K562 (cell line): Measurements from ENCODE around the gene AKT1S1. TPM values are rescaled to one million over a fixed set of nuclear protein-coding genes. Genes with fewer than 3 reads are reported as not detected.
A peak's percentile ranks its signal among the peaks of the same experiment; 100 is the strongest.

Experiments used
- ATAC-seq: fragments of 200-7000 bp; cut with Tn5 transposase; 3 replicates; pipeline ENCODE4 v1.9.1; 2020; ENCODE audit warnings: moderate library complexity
- BruUV-seq: library from RNA; stranded (reverse); fragments of 400-500 nt; replicated peaks from 2 replicates; lab custom pipeline; 2021; lab: Mats Ljungman, UMichigan
- CTCF ChIA-PET: fragments of 300-600 bp; formaldehyde crosslinking; extraction: SDS; loops from one replicate; lab custom pipeline; 2021; ENCODE audit warnings: low intra/inter-chr PET ratio; lab: Yijun Ruan, JAX
- POLR2A ChIA-PET: fragments of 300-600, 350-650 bp; sonication (Branson Sonifier 250); formaldehyde crosslinking; extraction: SDS; loops from one replicate; lab custom pipeline; 2021; ENCODE audit warnings: antibody characterized with exemption, inconsistent platforms; lab: Yijun Ruan, JAX
- DNase-seq, 4 experiments: peaks; one replicate each; pipeline versions ENCODE4 v3.0.0 to v3.0.0-alpha.2; 2011 to 2018; ENCODE audit warnings: low spot score in 3 of 4, mixed read lengths in 3 of 4; ENCODE audit errors: extremely low read depth in 1 of 4
- FAIRE-seq: peaks from 2 replicates; lab custom pipeline; 2011; peaks lifted over from hg19 to GRCh38; lab: Jason Lieb, UNC
- H2AFZ ChIP-seq: 2 replicates; pipeline ENCODE4 v1.6.0; 2011; ENCODE audit warnings: low read depth, low read length, control low read depth, inconsistent platforms
- H3K27ac ChIP-seq: fragments of 200-600 bp; 3 replicates; pipeline ENCODE4 v1.8.0; 2011; ENCODE audit warnings: low read depth, mild to moderate bottlenecking, control low read depth, inconsistent platforms, low read length, moderate library complexity, mixed read lengths; ENCODE audit errors: extremely low read depth
- H3K27me3 ChIP-seq, 2 experiments: fragments of 300-600 bp in 1 of 2; 2 replicates in 1 of 2; 3 replicates in 1 of 2; pipeline versions ENCODE4 v1.6.0 to v1.8.0; 2011; ENCODE audit warnings: inconsistent platforms in 2 of 2, low read length in 2 of 2, mild to moderate bottlenecking in 1 of 2, mixed read lengths in 1 of 2, moderate library complexity in 1 of 2; ENCODE audit not compliant: control insufficient read depth in 2 of 2, insufficient read depth in 2 of 2
- H3K36me3 ChIP-seq: fragments of 300-600 bp; 3 replicates; pipeline ENCODE4 v1.8.0; 2011; ENCODE audit warnings: mild to moderate bottlenecking, low read length, inconsistent platforms; ENCODE audit not compliant: control insufficient read depth, insufficient read depth
- H3K4me1 ChIP-seq, 2 experiments: fragments of 200-600 bp in 1 of 2; replicated peaks in 1 of 2; 2 replicates in 1 of 2; 3 replicates in 1 of 2; pipeline versions ENCODE4 v1.5.1 to v1.8.0; 2011; ENCODE audit warnings: inconsistent platforms in 2 of 2, low read length in 2 of 2, mild to moderate bottlenecking in 1 of 2, mixed read lengths in 1 of 2, moderate library complexity in 1 of 2; ENCODE audit not compliant: control insufficient read depth in 2 of 2, insufficient read depth in 2 of 2
- H3K4me2 ChIP-seq: 2 replicates; pipeline ENCODE4 v1.6.1; 2011; ENCODE audit warnings: low read length, control low read depth, inconsistent platforms, mixed read lengths; ENCODE audit not compliant: insufficient read depth
- H3K4me3 ChIP-seq: fragments of 200-600 bp; sonication (generic), shearing (Covaris generic); 2 replicates; pipeline ENCODE4 v1.5.1; 2016; ENCODE audit warnings: control low read depth, inconsistent platforms
- H3K79me2 ChIP-seq: fragments of 200-600 bp; 3 replicates; pipeline ENCODE4 v1.8.0; 2011; ENCODE audit warnings: low read length, inconsistent platforms; ENCODE audit not compliant: control insufficient read depth, insufficient read depth
- H3K9ac ChIP-seq, 2 experiments: 2 replicates each; pipeline versions ENCODE4 v1.6.0 to v1.6.1; 2011; ENCODE audit warnings: low read depth in 2 of 2, low read length in 2 of 2, control low read depth in 1 of 2, inconsistent platforms in 1 of 2, mild to moderate bottlenecking in 1 of 2, mixed read lengths in 1 of 2; ENCODE audit not compliant: insufficient read depth in 1 of 2
- H3K9me1 ChIP-seq: one replicate; pipeline ENCODE4 v1.6.0; 2011; ENCODE audit warnings: inconsistent platforms, mild to moderate bottlenecking, low read length, moderate library complexity; ENCODE audit not compliant: control insufficient read depth, insufficient read depth
- H3K9me3 ChIP-seq: replicated peaks from 2 replicates; pipeline ENCODE4 v1.5.1; 2011; ENCODE audit warnings: low read depth, low read length, inconsistent platforms; ENCODE audit not compliant: control insufficient read depth, insufficient read depth
- H4K20me1 ChIP-seq: replicated peaks from 2 replicates; pipeline ENCODE4 v1.6.1; 2011; ENCODE audit warnings: low read length, inconsistent platforms, mixed read lengths; ENCODE audit not compliant: control insufficient read depth, insufficient read depth
- CHCHD3 ChIP-seq: fragments of 250-450 bp; sonication (Bioruptor Pico); IDR thresholded peaks from 2 replicates; pipeline ENCODE4 v2.1.2; 2022; ENCODE audit warnings: mild to moderate bottlenecking
- DMBX1 ChIP-seq: fragments of 250-450 bp; sonication (Bioruptor Pico); IDR thresholded peaks from 2 replicates; pipeline ENCODE4 v1.8.0; 2022; ENCODE audit warnings: inconsistent platforms, mild to moderate bottlenecking, moderate library complexity, borderline replicate concordance
- GABPA ChIP-seq: fragments of 200-800 bp; sonication (Bioruptor generic); conservative IDR thresholded peaks from 2 replicates; pipeline ENCODE4 v1.6.1; 2016; ENCODE audit warnings: low read depth, missing genetic modification characterization, missing compliant biosample characterization
- JUN ChIP-seq, 2 experiments: sonication (generic) in 1 of 2; formaldehyde crosslinking in 1 of 2; IDR thresholded peaks; 2 replicates each; pipeline versions ENCODE4 v1.6.1 to v1.8.0; 2012 to 2022; ENCODE audit warnings: borderline replicate concordance in 2 of 2, mild to moderate bottlenecking in 2 of 2, improper control_type of control experiment in 1 of 2, low read depth in 1 of 2, low read length in 1 of 2, missing genetic modification reagents in 1 of 2
- MEF2A ChIP-seq: IDR thresholded peaks from 2 replicates; pipeline ENCODE4 v1.6.1; 2011; ENCODE audit warnings: low read depth, mild to moderate bottlenecking, low read length, moderate library complexity; ENCODE audit not compliant: control insufficient read depth
- MTA1 ChIP-seq: fragments of 450-650 bp; IDR thresholded peaks from 2 replicates; pipeline ENCODE4 v1.6.1; 2017; ENCODE audit warnings: borderline replicate concordance
- MYNN ChIP-seq, 2 experiments: sonication (generic); formaldehyde crosslinking in 1 of 2; IDR thresholded peaks; 2 replicates each; pipeline versions ENCODE4 v1.5.0 to v1.6.1; 2016 to 2020; ENCODE audit warnings: antibody characterized with exemption in 1 of 2, missing genetic modification reagents in 1 of 2
- PCBP1 ChIP-seq: fragments of 200-400 bp; formaldehyde crosslinking; IDR thresholded peaks from 2 replicates; pipeline ENCODE4 v1.6.1; 2018; ENCODE audit warnings: mild to moderate bottlenecking, low read depth, low read length; ENCODE audit not compliant: poor library complexity, severe bottlenecking
- POLR2A ChIP-seq: fragments of 450-650 bp; conservative IDR thresholded peaks from 2 replicates; pipeline ENCODE4 v1.6.1; 2016
- RBM22 ChIP-seq: fragments of 200-400 bp; formaldehyde crosslinking; IDR thresholded peaks from 2 replicates; pipeline ENCODE4 v1.6.1; 2018; ENCODE audit warnings: low read length, low read depth; ENCODE audit not compliant: poor library complexity, severe bottlenecking
- RFX7 ChIP-seq: fragments of 250-450 bp; sonication (Bioruptor Pico); IDR thresholded peaks from 2 replicates; pipeline ENCODE4 v1.5.1; 2021; ENCODE audit warnings: mild to moderate bottlenecking
- SRF ChIP-seq, 2 experiments: fragments of 250-450, 450-650 bp in 1 of 2; sonication (Bioruptor Pico) in 1 of 2; sonication (generic) in 1 of 2; formaldehyde crosslinking; IDR thresholded peaks; 2 replicates each; pipeline versions ENCODE4 v1.5.0 to v1.5.1; 2020 to 2022; ENCODE audit warnings: mild to moderate bottlenecking in 1 of 2, missing genetic modification reagents in 1 of 2
- STAT5B ChIP-seq: fragments of 250-450 bp; sonication (Bioruptor Pico); IDR thresholded peaks from 2 replicates; pipeline ENCODE4 v1.8.0; 2021; ENCODE audit warnings: mild to moderate bottlenecking, inconsistent platforms
- SUPT5H ChIP-seq: fragments of 450-650 bp; IDR thresholded peaks from 2 replicates; pipeline ENCODE4 v1.6.1; 2016
- ZFP36 ChIP-seq: fragments of 150-350 bp; IDR thresholded peaks from 2 replicates; pipeline ENCODE4 v1.6.1; 2018; ENCODE audit warnings: low read length, low read depth; ENCODE audit not compliant: partially characterized antibody
- ZNF740 ChIP-seq, 3 experiments: fragments of 200-800 bp in 1 of 3; sonication (Bioruptor generic) in 1 of 3; sonication (generic) in 1 of 3; formaldehyde crosslinking in 1 of 3; IDR thresholded peaks; 2 replicates each; pipeline versions ENCODE4 v1.6.1 to v1.8.0; 2016 to 2022; ENCODE audit warnings: mild to moderate bottlenecking in 2 of 3, missing compliant biosample characterization in 2 of 3, missing genetic modification characterization in 2 of 3, missing genetic modification reagents in 1 of 3
- ZNF764 ChIP-seq: fragments of 250-450 bp; sonication (Bioruptor Pico); IDR thresholded peaks from 2 replicates; pipeline ENCODE4 v1.4.0; 2020; ENCODE audit warnings: low read depth, mild to moderate bottlenecking, moderate library complexity
- WGBS: fragments of 100-300 bp; shearing (Covaris generic); methylation state at CpG from one replicate; pipeline ENCODE4 v1.1.6; 2016; ENCODE audit warnings: low coverage, mixed read lengths; ENCODE audit not compliant: insufficient coverage; ENCODE audit errors: missing lambda C conversion rate; 5-methylcytosine and 5-hydroxymethylcytosine counted together
- in situ Hi-C: fragments of 300-500 bp; cut with MboI; formaldehyde crosslinking; loops from 4 replicates; pipeline ENCODE4 v1.15.0; 2018; ENCODE audit warnings: inconsistent platforms, mixed read lengths
- intact Hi-C: fragments of 100-400 bp; cut with micrococcal nuclease; formaldehyde crosslinking; loops from 2 replicates; pipeline ENCODE4 v1.14.2; 2022
- polyA plus RNA-seq, 8 experiments: library from polyadenylated mRNA; depleted of rRNA in 4 of 8; stranded (reverse) in 5 of 8; unstranded in 3 of 8; fragments of >200 nt; fragmentation: Nextera tagmentation in 2 of 8; fragmentation: Illumina TruSeq in 1 of 8; extraction: Ambion mirVana in 2 of 8; extraction: Trizol in 1 of 8; gene quantifications; 2 replicates each; pipeline versions ENCODE4 v1.2.1 to v1.2.3, GENCODE V29; 2011 to 2014; ENCODE audit warnings: inconsistent platforms in 1 of 8, missing spikeins in 1 of 8
- total RNA-seq, 7 experiments: library from RNA; depleted of rRNA in 6 of 7; stranded (reverse); fragments of >200 nt in 6 of 7; fragmentation: Illumina TruSeq in 2 of 7; extraction: Trizol in 2 of 7; gene quantifications; 2 replicates each; pipeline versions ENCODE4 v1.2.1 to v1.2.3, GENCODE V29; 2011 to 2021; ENCODE audit warnings: low replicate concordance in 1 of 7
- TF ChIP-seq, protein P1 (sequence below): fragments of 250-450 bp; sonication (Bioruptor Pico); IDR thresholded peaks from 2 replicates; pipeline ENCODE4 v1.9.0; 2021; ENCODE audit warnings: mild to moderate bottlenecking, inconsistent platforms

Gene AKT1S1
- total and polyA plus RNA-seq, 9 of the 15 experiments (the other 6 are each of a cell fraction or from before 2014, with no cell fraction given) = 1.2 to 50.3 (median 17.1) TPM

DNA sequence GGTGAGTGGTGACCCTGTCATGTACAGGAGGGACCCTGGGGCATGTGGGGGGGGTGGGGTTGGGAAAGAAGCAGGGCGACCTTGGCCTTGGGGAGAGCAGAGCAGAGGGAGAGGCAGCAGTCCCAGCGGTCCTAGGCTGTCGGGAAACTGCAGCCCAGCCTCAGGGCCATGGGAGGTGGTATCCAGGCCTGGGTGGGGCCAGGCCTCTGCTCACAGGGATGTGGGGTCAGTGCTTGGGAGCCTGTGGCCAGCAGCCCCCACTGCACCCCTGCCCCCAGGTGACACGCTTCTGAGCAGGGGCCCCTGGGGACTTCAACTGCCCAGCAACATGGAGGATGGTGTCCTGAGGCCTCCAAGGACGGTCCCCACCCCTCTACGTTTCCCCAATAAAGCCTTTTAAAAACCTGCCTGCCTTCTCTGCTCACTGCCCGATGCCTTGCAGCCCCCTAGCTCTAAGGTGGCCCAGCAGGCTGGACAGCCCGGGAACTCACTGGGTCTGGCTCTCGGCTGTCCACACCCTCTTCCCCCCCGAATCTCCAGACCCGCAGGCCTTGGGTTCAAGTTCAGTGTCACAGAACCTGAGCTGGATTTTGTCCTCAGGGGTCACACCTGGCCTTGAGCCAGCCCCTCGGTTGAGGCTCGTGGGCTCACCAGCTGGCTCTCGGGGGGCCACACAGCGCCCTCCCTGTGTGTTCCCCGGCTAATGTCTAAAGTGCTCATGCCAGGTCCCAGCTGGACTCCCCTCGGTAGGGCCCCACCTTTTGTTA, 16.6 kb downstream of the AKT1S1 start:
- ChIA-PET POLR2A (interaction anchor here (0.5 to 1.3 kb wide), 2 partner anchors 8 to 335 kb away, joined by 3 to 6 read pairs; no protein-coding TSS in a partner anchor), CTCF (no interaction called here)
- no peak for DNase-seq
- no peak for FAIRE-seq
- Histone ChIP-seq H3K79me2 (peaks cover 24% of the 10 kb centered on the region), H4K20me1 (peaks cover 27% of the 10 kb centered on the region; the same call in 1 of the 2 replicates), H2AFZ (no peak overlapping the region), H3K4me2 (no peak overlapping the region), H3K9me1 (peaks cover 4% of the 10 kb centered on the region), H3K9ac (peak overlapping the region in 1 of 2 experiments; percentile 77; a peak in 2 of 4 replicates), H3K4me1 (peaks cover 9 to 83% of the 10 kb centered on the region in 2 experiments; a peak in 4 of 5 replicates), H3K4me3 (no peak overlapping the region), H3K27me3 (no peaks in the 10 kb centered on the region), H3K27ac (no peak overlapping the region; the same call in 2 of the 3 replicates), H3K36me3 (peaks cover 93% of the 10 kb centered on the region), H3K9me3 (no peaks in the 10 kb centered on the region)
- ATAC-seq = no peak
- WGBS = 77% methylated on average over 13 of the region's 17 CpGs
- intact Hi-C loops = no loop called here
- in situ Hi-C loops = no loop called here
- BruUV-seq = no TSS peak
- TF ChIP-seq DMBX1 (no peak), ZFP36 (no peak), SRF (CRISPR knock-in tag; IDR thresholded peaks at IDR 0.05) (no peak), MTA1 (no peak), MEF2A (no peak), POLR2A (peak; percentile 65), SUPT5H (peak; percentile 49; the same call in 1 of the 2 replicates), RFX7 (CRISPR knock-in tag) (0 out of 2 replicates have a peak, but pooled peaks have one; percentile 47), STAT5B (CRISPR knock-in tag) (no peak), JUN (IDR thresholded peaks at IDR 0.05; ENCODE audit: borderline replicate concordance, low read depth, low read length) (no peak), JUN (CRISPR knock-in tag; IDR thresholded peaks at IDR 0.05; ENCODE audit: borderline replicate concordance) (no peak), ZNF764 (CRISPR knock-in tag) (no peak), CHCHD3 (CRISPR knock-in tag) (no peak), GABPA (tag) (no peak), MYNN (IDR thresholded peaks at IDR 0.05) (0 out of 2 replicates have a peak, but pooled peaks have one; percentile 9), MYNN (CRISPR knock-in tag; IDR thresholded peaks at IDR 0.05) (no peak), RBM22 (peak; percentile 7), PCBP1 (peak; percentile 20), ZNF740 (CRISPR knock-in tag; IDR thresholded peaks at IDR 0.05) (0 out of 2 replicates have a peak, but pooled peaks have one; percentile 1), ZNF740 (tag; IDR thresholded peaks at IDR 0.05) (no peak)
- TF ChIP-seq, protein P1, sequence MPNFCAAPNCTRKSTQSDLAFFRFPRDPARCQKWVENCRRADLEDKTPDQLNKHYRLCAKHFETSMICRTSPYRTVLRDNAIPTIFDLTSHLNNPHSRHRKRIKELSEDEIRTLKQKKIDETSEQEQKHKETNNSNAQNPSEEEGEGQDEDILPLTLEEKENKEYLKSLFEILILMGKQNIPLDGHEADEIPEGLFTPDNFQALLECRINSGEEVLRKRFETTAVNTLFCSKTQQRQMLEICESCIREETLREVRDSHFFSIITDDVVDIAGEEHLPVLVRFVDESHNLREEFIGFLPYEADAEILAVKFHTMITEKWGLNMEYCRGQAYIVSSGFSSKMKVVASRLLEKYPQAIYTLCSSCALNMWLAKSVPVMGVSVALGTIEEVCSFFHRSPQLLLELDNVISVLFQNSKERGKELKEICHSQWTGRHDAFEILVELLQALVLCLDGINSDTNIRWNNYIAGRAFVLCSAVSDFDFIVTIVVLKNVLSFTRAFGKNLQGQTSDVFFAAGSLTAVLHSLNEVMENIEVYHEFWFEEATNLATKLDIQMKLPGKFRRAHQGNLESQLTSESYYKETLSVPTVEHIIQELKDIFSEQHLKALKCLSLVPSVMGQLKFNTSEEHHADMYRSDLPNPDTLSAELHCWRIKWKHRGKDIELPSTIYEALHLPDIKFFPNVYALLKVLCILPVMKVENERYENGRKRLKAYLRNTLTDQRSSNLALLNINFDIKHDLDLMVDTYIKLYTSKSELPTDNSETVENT (CRISPR knock-in tag) = no peak
